ENCODE data around the gene UBE2N.

The UBE2N gene

DNA sequence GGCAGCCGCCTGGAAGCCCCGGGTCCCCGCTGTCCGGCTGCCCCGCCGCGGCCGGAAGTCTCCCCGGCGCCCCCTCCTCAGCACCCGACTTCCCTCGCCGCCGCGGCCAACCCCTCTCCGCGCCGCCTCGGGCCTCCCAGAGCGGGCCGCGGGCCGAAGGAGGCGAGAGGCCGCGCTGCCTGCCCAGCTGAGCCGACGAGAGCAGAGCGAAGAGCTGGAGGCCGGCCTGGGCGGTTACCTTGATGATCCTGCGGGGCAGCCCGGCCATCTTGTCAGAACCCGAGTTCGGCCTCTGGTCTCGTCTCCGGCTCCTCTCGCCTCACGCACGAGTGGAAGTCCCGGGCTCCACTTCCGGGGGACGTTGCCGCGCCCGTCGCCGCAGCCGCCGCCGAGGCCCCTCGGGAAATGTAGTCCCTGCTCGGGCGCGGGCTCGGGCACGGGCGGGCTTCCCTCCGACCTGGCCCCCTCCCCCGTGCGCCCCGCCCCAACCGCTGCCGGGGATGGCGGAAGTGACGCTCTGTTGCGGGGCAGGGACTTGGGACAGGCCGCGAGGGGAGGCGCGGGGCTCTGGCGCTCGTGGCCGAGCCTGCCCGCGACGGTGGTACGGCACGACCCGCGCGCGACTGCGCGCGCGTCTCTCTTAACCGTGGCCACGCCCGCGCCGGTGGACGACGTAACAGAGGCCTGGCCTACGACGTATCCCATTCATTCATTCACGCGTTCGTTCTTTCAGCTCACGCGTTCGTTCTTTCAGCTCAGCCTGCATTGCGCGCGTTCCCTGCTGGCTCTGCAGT is at the start of gene UBE2N:
Gene UBE2N (minus strand): TSS at position 331 of the 794 bp plus-strand sequence. CDS start 63 bp downstream, at position 268.
- peak; percentile 91 for DNase-seq (ENCODE audit: low spot score)

GRCh38 chr12:93484315-93484981 is 42.7 kb upstream of the UBE2N start:
- no peak for DNase-seq (ENCODE audit: low spot score)

DNA sequence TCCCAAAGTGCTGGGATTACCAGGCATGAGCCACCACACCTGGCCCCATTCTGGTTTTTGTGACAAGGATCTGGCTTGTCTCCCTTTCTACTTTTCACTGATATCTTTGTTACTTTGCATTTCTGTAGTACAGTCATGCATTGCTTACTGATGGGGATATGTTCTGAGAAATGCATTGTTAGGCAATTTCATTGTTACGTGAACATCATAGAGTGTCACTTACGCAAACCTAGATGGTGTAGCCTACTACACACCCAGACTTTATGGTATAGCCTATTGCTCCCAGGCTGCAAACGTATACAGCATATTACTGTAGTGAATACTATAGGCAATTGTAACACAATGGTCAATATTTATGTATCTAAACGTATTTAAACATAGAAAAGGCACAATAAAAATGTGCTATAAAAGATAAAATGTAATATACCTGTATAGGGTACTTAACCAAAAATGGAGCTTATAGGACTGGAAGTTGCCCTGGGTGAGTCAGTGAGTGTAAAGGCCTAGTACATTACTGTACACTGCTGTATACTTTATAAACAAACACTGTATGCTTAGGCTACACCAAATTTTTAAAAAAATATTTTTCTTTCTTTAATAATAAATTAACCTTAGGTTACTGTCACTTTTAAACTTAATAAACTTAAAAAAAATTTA is 41.5 kb upstream of the UBE2N start:
- no peak for DNase-seq (ENCODE audit: low spot score)

GRCh38 chr12:93482721-93483120 is 41.0 kb upstream of the UBE2N start:
- no peak for DNase-seq (ENCODE audit: low spot score)

- DNase-seq (ENCODE audit: low spot score), result no peak
Observed at GRCh38 chr12:93476555-93476954, 34.8 kb upstream of the UBE2N start.

DNA sequence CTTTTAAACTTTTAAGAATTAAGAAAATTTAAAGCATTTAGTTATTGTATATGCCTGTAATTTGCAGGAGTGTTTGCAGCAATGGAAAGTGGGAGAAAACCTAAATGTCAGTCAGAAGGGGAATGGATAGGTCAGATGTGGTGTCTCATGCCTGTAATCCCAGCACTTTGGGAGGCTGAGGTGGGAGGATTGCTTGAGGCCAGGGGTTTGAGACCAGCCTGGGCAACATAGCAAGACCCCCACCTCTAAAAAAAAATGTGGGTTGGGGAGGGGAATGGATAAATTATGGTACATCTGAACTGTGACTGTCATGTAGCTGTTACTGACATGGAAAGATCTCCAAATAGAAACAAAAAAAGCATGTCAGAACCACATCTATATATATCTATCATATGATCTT is 27.6 kb upstream of the UBE2N start:
- no peak for DNase-seq (ENCODE audit: low spot score)

GRCh38 chr12:93468008-93468371 is 26.2 kb upstream of the UBE2N start:
- DNase-seq (ENCODE audit: low spot score), result peak; percentile 14

DNA sequence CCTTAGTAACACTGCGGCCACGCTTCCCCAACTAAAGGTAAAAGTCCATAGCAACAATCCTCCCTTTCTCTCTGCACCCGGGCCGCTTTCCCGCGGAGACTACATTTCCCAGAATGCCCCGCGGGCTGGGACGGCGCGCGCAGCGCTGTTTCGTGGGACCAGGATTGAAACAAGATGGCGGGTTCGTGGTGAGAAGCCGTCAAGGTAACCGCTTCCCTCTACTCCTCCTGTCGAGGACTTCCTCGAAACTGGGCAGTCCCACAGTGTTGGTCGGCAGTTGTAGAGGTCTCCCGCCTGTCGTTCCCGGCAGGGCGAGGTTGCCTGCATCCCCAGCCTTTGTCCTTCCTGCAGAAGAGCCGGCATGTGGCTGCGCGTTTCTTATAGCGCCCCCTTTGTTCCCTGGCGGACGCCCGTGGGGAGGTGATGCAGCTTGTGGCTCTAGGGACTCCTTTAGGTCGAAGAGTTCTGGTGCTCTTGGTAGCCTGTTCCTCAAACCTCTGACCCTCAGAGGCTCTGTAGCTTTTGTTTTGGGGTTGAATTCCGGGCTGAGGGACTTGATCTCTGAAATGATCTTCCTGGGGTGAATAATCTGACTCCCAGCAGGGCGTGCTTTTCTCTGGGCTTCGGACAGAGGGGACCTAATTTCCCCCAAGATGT is 25.7 kb upstream of the UBE2N start, which contains the start of gene MRPL42:
Gene MRPL42 (plus strand): TSS at position 164 of the 657 bp plus-strand sequence. CDS start 1,772 bp downstream, outside the sequence.
- peak; percentile 89 for DNase-seq (ENCODE audit: low spot score)

GRCh38 chr12:93466625-93467350 is 25.0 kb upstream of the UBE2N start:
- DNase-seq (ENCODE audit: low spot score), result no peak

DNA sequence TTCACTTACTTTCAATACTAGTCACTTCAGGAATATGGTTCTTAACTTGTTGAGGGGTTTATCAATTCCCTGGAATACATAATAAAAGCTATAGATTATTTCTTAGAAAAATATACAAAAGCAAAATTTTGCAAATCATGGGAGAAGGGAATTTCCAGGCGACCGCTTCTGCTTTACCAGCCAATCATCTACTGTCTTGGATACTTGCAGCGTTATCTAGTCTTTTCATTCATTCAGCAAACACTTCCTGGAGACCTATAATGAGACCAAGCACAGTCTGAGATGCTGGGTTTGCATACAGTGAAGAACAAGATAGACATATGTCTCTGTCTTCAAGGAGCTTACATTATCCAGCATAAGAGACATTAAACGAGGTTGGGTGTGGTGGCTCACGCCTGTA is 24.1 kb upstream of the UBE2N start:
- no peak for DNase-seq (ENCODE audit: low spot score)

DNA sequence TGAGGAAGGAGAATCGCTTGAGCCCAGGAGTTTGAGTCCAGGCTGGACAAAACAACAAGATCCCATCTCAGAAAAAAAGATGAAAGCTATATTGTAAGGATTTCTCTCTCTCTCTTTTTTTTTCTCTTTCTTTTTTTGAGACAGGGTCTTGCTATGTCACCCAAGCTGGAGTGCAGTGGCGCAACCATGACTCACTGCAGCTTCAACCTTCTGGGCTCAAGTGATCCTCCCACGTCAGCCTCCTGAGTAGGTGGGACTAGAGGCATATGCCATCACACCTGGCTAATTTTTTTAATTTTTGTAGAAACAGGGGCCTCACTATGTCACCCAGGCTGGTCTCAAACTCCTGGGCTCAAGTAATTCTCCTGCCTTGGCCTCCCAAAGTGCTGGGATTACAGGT is 19.8 kb upstream of the UBE2N start:
- DNase-seq (ENCODE audit: low spot score), result no peak

DNA sequence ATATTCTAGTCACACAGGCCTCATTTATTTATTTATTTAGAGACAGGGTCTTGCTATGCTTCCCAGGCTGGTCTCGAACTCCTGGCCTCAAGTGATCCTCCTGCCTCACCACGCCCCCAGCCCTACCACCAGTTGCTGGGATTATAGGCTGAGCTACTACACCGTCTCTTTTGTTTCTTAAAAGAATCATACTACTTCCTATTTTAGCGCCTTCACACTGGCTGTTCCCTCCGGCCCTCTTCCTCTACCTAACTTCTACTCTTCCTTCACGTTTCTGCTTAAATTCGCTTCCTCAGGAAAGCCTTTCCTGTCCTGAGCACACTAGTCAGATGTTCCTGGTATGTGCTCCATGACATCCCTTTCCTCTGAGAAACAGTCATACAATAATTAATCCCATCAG is 19.2 kb upstream of the UBE2N start:
- no peak for DNase-seq (ENCODE audit: low spot score)

GRCh38 chr12:93460003-93460402 is 18.3 kb upstream of the UBE2N start:
- DNase-seq (ENCODE audit: low spot score), result no peak

DNA sequence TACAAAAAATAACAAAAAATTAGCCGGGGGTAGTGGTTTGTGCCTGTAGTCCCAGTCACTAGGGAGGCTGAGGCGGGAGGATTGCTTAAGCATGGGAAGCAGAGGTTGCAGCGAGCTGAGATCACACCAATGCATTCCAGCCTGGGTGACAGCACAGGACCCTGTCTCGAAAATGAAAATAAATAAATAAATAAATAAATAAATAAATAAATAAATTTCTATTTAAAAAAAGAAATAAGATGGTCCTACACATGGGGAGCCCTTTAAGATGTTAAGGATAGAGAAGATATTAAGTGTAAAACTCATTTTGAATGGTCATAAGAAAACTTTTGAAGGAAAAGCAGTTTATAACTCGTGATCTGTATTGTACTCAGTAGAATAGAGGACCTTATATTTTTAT is 17.4 kb upstream of the UBE2N start:
- no peak for DNase-seq (ENCODE audit: low spot score)

- no peak for DNase-seq (ENCODE audit: low spot score)
Observed at GRCh38 chr12:93456077-93456476, 14.3 kb upstream of the UBE2N start.

GRCh38 chr12:93453633-93454032 is 11.9 kb upstream of the UBE2N start:
- DNase-seq (ENCODE audit: low spot score), result no peak

DNA sequence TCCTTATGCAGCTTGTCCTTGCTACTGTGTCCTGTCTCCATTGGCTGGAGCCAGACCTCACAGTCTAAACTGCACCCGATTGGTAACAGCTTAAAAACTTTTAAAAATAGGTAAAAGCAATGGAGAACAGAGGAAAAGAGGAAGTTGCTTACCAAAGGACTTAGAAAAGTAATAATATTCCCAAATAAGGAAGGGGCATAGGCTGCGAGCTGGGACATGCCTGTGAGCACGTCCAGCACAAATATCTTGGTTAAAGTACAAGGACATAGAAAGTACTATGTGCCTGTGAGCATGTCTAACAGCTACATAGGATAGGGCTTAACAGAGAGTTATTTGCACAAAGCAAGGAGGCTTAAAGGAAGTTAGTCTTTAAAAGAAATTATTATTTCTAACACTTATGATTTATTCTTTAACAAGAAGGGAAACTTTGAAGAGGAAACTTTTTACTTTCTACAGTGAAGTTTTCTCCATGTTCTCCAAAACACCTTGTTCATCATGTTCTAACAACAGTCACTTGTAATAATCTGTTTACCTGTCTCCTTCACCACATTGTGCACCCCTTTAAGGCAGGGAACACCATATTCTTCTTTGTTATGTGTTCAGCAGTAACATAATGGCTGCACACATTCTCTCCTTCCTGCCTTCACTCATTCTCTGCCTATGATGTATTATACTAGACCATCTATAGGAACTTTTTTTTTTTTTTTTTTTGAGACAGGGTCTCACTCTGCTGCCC is 9.8 kb upstream of the UBE2N start:
- no peak for DNase-seq (ENCODE audit: low spot score)

DNA sequence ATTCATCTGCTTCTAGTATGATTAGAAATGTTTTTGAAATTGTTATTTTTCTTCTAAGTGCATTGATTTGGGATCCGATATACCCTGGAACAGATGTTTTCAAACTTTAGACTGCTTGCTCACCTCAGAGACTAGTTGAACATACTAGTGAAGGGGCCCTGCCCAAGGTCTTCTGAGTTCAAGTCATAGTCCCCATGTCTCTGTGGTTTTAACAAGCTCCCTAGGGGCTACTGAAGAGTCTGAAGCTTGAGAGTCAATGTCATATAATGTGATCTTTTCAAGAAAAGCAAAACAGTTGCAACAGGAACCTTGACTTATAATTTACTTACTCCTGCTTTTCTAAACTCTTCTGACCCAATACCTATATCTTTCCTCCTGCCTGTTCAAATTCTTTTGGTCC is 7.5 kb upstream of the UBE2N start:
- DNase-seq (ENCODE audit: low spot score), result no peak

- no peak for DNase-seq (ENCODE audit: low spot score)
Observed at GRCh38 chr12:93448796-93449195, 7.0 kb upstream of the UBE2N start.

DNA sequence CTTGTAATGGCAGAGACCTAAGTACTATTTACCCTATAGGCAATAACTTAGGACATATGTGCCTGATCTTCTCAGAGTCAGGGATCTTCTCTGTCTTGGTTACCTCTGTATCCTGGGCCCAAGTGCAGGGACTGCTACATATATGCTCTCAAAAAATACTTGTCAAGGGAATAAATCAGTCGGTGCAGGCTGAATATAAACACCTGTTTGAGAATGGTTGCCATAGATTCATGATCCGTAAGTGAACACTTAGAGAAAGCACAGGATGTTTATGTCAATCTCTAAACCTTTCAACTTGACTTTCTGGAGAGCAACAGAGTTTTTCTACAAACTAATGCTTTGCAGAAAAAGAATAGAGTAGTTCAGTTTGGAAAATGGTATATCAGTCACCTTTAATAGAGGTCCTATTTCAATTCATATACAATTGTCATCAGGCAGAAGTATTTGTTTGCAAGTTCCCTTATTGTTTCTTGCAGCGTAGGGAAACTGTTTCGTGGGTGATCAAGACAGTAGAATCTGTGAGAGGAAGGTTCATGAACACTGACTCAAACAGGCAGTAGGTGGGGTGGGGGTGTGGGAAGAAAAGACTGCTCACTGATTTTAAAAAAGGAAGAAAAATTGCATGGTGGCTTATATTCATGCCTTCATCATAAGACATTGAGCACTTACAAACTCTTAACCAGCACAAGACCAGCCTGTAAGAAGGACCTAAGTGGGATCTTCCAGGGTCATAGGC is 6.0 kb upstream of the UBE2N start:
- no peak for DNase-seq (ENCODE audit: low spot score)

All from RKO (cell line).